Osteoblast (primary cell): Measurements from ENCODE around the gene STYXL1. TPM values are rescaled to one million over a fixed set of nuclear protein-coding genes. Genes with fewer than 3 reads are reported as not detected.

Source experiments
- DNase-seq: peaks from one replicate; pipeline ENCODE4 v3.0.0; 2011; ENCODE audit warnings: low spot score, mixed read lengths; ENCODE audit not compliant: insufficient read length; ENCODE audit errors: missing footprints
- H2AFZ ChIP-seq: 2 replicates; pipeline ENCODE4 v1.6.0; 2011; ENCODE audit warnings: mild to moderate bottlenecking, low read length
- H3K27ac ChIP-seq: 2 replicates; pipeline ENCODE4 v1.5.1; 2011; ENCODE audit warnings: mild to moderate bottlenecking, low read depth, low read length, moderate library complexity
- H3K27me3 ChIP-seq: 2 replicates; pipeline ENCODE4 v1.6.0; 2012; ENCODE audit warnings: mild to moderate bottlenecking, control low read depth, inconsistent platforms, low read length, moderate library complexity; ENCODE audit not compliant: insufficient read depth
- H3K36me3 ChIP-seq: 2 replicates; pipeline ENCODE4 v1.5.1; 2011; ENCODE audit warnings: mild to moderate bottlenecking, low read length, control low read depth, moderate library complexity; ENCODE audit not compliant: insufficient read depth
- H3K4me1 ChIP-seq: 2 replicates; pipeline ENCODE4 v1.5.1; 2011; ENCODE audit warnings: mild to moderate bottlenecking, low read length, control low read depth, moderate library complexity; ENCODE audit not compliant: insufficient read depth
- H3K4me2 ChIP-seq: 2 replicates; pipeline ENCODE4 v1.6.0; 2011; ENCODE audit warnings: mild to moderate bottlenecking, low read length; ENCODE audit not compliant: insufficient read depth
- H3K4me3 ChIP-seq: fragments of 200-600 bp; sonication (generic); 3 replicates; pipeline ENCODE4 v1.5.1; 2012; ENCODE audit warnings: mild to moderate bottlenecking, low read length, inconsistent platforms; ENCODE audit not compliant: insufficient read depth
- H3K79me2 ChIP-seq: 2 replicates; pipeline ENCODE4 v1.6.0; 2012; ENCODE audit warnings: mild to moderate bottlenecking, low read length, control low read depth, inconsistent platforms; ENCODE audit not compliant: insufficient read depth
- H3K9me3 ChIP-seq: 2 replicates; pipeline ENCODE4 v1.5.1; 2011; ENCODE audit warnings: low read depth, low read length, control low read depth
- H4K20me1 ChIP-seq: 2 replicates; pipeline ENCODE4 v1.6.0; 2012; ENCODE audit warnings: mild to moderate bottlenecking, low read length, control low read depth; ENCODE audit not compliant: insufficient read depth
- CTCF ChIP-seq: IDR thresholded peaks from 2 replicates; pipeline ENCODE4 v1.5.1; 2011; ENCODE audit warnings: mild to moderate bottlenecking, low read depth, low read length, moderate library complexity; ENCODE audit errors: extremely low read depth
- total RNA-seq: library from RNA; depleted of rRNA; stranded (reverse); fragments of >200 nt; gene quantifications from 2 replicates; pipeline ENCODE4 v1.2.3, GENCODE V29; 2012

The STYXL1 gene
- total RNA-seq, 1 donor, result 23.9 TPM

- Histone ChIP-seq H3K9me3 (no peaks in the 10 kb centered on the region), H3K36me3 (peaks cover 10% of the 10 kb centered on the region), H2AFZ (no peak overlapping the region), H3K27ac (no peak overlapping the region), H3K79me2 (no peaks in the 10 kb centered on the region), H3K27me3 (no peaks in the 10 kb centered on the region), H3K4me1 (peaks cover 2% of the 10 kb centered on the region), H3K4me3 (no peak overlapping the region), H3K4me2 (no peak overlapping the region), H4K20me1 (no peaks in the 10 kb centered on the region)
- TF ChIP-seq CTCF, result no peak
- peak; percentile 77 for DNase-seq
Measured at GRCh38 chr7:75979759-75980429, 67.9 kb downstream of the STYXL1 start.

DNA sequence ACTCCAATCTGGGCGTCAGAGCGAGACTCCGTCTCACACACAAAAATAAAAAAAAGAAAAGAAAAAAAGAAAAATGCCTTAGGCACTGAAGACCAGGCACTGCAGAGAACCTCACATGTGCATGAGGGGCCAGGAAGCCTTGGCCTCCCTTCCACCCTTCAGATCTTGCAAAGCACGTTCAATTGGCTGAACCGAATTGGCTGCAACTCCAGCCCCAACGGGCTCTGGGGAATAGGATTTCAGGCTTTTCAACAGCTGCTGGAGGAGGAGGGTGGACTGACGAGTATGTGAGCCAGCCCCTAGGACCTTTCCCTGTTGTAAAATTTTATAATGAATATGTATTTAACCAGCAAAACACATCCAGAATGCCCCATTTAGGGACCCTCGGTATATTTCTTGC is 70.1 kb downstream of the STYXL1 start:
- Histone ChIP-seq H3K27me3 (no peaks in the 10 kb centered on the region), H3K9me3 (no peaks in the 10 kb centered on the region), H3K79me2 (no peaks in the 10 kb centered on the region), H3K4me2 (no peak overlapping the region), H3K4me3 (no peak overlapping the region), H4K20me1 (no peaks in the 10 kb centered on the region), H3K4me1 (peaks cover 2% of the 10 kb centered on the region), H3K36me3 (peaks cover 6% of the 10 kb centered on the region), H2AFZ (no peak overlapping the region), H3K27ac (no peak overlapping the region)
- peak; percentile 87 for DNase-seq
- no peak for TF ChIP-seq CTCF

DNA sequence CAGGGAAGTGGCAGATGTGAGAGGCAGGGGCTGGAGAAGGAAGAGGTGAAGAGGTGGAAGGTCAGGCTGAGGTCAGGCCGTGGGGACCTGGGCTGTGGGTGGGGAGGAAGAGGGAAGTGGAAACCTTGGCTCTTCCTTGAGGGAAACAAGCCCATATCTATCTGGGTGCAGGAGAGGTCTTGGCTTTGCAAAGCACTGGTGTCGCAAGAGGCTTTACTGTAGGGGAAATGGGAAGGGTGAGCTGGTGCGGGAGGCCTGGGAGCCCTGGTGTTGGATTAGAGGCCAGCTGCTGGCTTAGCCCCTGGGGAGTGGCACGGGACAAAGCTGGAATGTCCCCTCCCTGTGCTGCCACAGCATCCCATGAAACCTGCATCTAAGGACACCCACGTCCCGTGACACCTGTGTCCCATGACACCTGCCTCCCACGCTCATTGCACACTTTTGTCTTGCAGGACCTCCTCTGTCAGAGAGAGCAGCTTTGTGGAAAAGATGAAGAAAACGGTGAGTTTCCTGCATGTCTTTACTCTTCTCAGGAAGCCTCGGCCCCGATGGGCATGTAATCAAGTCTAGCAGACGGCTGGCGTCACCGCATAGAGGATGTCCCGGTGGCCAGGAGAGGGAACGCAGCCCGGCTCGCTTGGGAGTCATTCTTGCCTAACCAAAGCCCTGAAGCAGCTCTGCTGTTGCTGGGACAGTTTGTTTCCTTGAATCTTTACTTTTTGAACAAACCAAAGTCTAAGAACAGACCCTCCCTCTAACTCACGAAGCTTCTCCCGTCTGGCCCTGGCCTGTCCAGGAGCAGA is 75.6 kb downstream of the STYXL1 start:
- H4K20me1 ChIP-seq, result no peaks in the 10 kb centered on the region
- TF ChIP-seq CTCF, result no peak
- H3K27ac ChIP-seq, result no peak overlapping the region
- DNase-seq, result peak; percentile 82
- no peak overlapping the region for H3K4me3 ChIP-seq
- H3K27me3 ChIP-seq, result no peaks in the 10 kb centered on the region
- H3K4me1 ChIP-seq, result no peaks in the 10 kb centered on the region
- H3K9me3 ChIP-seq, result no peaks in the 10 kb centered on the region
- no peaks in the 10 kb centered on the region for H3K79me2 ChIP-seq
- no peak overlapping the region for H3K4me2 ChIP-seq
- H2AFZ ChIP-seq, result no peak overlapping the region
- H3K36me3 ChIP-seq, result peaks cover 2% of the 10 kb centered on the region

DNA sequence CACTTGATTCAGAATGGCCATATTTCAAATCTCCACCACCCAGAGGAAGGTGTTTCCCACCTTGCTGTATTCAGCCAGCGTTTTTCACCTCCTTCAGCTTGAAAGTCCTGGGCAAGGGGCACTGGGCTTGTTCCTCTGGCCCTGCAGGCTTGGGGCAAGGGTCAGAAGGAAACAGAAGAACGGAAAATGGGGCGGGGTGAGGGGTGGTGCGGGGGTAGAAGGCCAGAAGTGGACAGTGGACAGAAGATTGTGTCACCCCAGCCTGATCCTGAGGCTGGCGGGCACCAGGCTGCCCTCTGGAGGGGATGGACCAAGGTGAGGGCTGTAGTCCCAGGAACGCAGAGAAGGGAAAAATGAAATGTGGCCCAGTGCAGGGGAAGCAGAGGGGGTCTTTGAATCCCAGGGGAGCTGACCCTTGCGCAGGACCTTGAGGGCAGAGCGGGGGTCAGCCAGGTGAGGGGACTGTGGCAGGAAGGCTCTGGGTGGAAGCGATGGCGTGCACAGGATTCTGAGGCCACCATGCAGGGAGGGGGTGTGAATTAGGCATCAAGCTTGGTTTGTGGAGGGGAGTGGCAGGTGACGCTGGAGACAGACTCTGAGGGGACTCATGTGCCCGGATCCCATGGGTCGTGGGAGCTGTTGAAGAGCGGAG is 76.4 kb downstream of the STYXL1 start:
- H3K27ac ChIP-seq, result no peak overlapping the region
- H3K9me3 ChIP-seq, result no peaks in the 10 kb centered on the region
- H3K79me2 ChIP-seq, result no peaks in the 10 kb centered on the region
- no peak overlapping the region for H2AFZ ChIP-seq
- peaks cover 2% of the 10 kb centered on the region for H3K36me3 ChIP-seq
- no peak overlapping the region for H3K4me2 ChIP-seq
- H3K4me1 ChIP-seq, result peaks cover 5% of the 10 kb centered on the region
- no peaks in the 10 kb centered on the region for H4K20me1 ChIP-seq
- H3K27me3 ChIP-seq, result no peaks in the 10 kb centered on the region
- no peak for DNase-seq
- TF ChIP-seq CTCF, result no peak
- H3K4me3 ChIP-seq, result no peak overlapping the region
